Measurements from ENCODE around the gene CEMP1. TPM values are rescaled to one million over a fixed set of nuclear protein-coding genes. Genes with fewer than 3 reads are reported as not detected.
"Not testable (repeated sequence)": the region's sequence is repeated elsewhere in the genome, so short reads cannot be mapped to it uniquely, and the experiment has no call there.

CEMP1 gene, protein sequence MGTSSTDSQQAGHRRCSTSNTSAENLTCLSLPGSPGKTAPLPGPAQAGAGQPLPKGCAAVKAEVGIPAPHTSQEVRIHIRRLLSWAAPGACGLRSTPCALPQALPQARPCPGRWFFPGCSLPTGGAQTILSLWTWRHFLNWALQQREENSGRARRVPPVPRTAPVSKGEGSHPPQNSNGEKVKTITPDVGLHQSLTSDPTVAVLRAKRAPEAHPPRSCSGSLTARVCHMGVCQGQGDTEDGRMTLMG
- total RNA-seq, result 1 to 10 TPM in 1 of 3 donors, under 1 TPM in 1, not detected in 1; 0.89 to 1.2 TPM
- long read RNA-seq, donor 1, result 0 reads
- long read RNA-seq, donor 2, result 0 reads

DNA sequence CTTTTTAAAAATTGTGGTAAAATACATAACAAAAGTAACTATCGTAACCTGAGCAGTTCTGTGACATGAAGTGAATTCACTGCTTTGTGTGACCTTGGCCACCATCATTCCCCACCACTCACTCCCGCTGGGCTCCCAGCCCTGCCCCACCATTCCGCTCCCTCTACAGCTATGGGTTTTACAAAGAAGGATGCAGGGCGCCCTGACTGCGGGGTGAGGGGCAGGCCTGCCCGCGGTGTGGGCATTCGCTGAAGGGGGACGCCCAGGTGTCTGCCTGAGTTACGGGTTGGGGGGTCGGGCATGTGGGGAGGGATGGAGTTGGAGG, at the start of gene CEMP1:
CEMP1 (minus strand) TSS at position 38 of the 325 bp plus-strand sequence. CDS start 335 bp downstream, outside the sequence.
- DNase-seq, result no peak
- H3K4me1 ChIP-seq (ENCODE audit: low read depth), result peaks cover 3% of the 10 kb centered on the region
- intact Hi-C loops (cut with DNase I, micrococcal nuclease), result no loop called here
- H3K36me3 ChIP-seq (ENCODE audit: low read depth), result no peaks in the 10 kb centered on the region
- TF ChIP-seq, protein P1, sequence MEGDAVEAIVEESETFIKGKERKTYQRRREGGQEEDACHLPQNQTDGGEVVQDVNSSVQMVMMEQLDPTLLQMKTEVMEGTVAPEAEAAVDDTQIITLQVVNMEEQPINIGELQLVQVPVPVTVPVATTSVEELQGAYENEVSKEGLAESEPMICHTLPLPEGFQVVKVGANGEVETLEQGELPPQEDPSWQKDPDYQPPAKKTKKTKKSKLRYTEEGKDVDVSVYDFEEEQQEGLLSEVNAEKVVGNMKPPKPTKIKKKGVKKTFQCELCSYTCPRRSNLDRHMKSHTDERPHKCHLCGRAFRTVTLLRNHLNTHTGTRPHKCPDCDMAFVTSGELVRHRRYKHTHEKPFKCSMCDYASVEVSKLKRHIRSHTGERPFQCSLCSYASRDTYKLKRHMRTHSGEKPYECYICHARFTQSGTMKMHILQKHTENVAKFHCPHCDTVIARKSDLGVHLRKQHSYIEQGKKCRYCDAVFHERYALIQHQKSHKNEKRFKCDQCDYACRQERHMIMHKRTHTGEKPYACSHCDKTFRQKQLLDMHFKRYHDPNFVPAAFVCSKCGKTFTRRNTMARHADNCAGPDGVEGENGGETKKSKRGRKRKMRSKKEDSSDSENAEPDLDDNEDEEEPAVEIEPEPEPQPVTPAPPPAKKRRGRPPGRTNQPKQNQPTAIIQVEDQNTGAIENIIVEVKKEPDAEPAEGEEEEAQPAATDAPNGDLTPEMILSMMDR (IDR thresholded peaks at IDR 0.05), result no peak
- H3K4me3 ChIP-seq, result peak within 1 kb of the TSS; percentile 19
- H3K9me3 ChIP-seq, result no peaks in the 10 kb centered on the region
- ATAC-seq, result peak; percentile 3

DNA sequence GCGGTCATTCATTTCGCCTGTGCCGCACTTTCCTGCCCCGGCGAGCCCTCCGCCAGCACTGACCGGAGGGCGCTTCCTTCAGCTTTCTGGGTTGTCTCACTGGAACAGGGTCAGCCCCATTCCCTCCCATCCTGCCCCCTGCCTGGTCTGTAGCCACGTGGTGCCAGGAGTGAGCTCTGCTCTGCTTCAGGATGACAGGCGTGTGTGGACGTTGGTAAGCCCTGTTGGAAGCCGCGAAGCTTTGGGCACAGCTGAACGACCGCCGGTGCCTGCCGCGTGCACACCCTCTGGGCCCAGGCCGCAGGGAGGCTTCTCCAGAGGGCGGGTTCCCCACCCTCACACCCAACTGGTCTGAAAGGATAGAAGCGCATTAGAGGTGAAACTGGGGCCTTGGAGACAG, 49.6 kb upstream of the CEMP1 start:
- H3K36me3 ChIP-seq (ENCODE audit: low read depth); H3K4me1 ChIP-seq (ENCODE audit: low read depth); H3K9me3 ChIP-seq; DNase-seq; intact Hi-C loops (cut with DNase I, micrococcal nuclease); H3K4me3 ChIP-seq; ATAC-seq: not testable (repeated sequence)

DNA sequence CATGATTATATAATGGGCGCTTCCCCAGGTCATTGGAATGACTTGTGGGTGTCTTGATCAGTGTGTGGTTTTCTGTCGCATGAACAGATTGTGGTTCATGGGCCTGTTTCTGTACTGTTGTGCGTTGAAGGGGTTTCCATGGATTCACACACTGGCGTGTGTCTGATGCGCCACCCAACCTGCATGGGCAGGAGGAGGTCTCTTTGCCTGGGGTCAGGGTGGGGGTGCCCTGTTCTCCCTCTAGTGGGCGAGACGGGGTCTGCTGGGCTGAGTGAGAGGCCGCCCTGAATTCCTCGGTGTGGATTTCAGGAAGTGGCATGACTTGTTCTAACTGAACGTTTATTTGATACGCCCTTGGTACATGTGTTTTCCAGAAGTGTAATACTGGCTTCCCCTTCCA, 48.9 kb upstream of the CEMP1 start:
- peak; percentile 21 for ATAC-seq

DNA sequence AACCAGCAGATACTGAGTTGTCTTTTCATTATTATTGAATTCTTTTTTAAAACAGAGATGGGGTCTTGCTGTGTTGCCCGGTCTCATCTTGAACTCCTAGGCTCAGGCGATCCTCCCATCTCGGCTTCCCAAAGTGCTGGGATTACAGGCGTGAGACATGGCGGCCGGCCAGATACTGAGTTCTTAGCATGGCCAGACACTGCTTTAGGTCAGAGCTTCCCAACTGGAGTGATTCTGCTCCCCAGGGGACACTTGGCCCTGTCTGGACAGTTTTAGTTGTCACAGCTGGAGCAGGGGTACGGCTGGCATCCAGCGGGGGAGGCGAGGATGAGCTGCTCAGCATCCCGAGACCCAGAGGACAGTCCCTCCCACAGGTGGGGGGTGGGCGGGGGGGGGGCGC, 47.7 kb upstream of the CEMP1 start:
- ATAC-seq; DNase-seq; H3K4me1 ChIP-seq (ENCODE audit: low read depth); intact Hi-C loops (cut with DNase I, micrococcal nuclease); H3K36me3 ChIP-seq (ENCODE audit: low read depth); H3K4me3 ChIP-seq; H3K9me3 ChIP-seq: not testable (repeated sequence)

More for the DNA sequence above, 48.9 kb upstream of the CEMP1 start:
- H3K4me1 ChIP-seq (ENCODE audit: low read depth); H3K9me3 ChIP-seq; H3K36me3 ChIP-seq (ENCODE audit: low read depth); H3K4me3 ChIP-seq; DNase-seq; intact Hi-C loops (cut with DNase I, micrococcal nuclease): not testable (repeated sequence)

DNA sequence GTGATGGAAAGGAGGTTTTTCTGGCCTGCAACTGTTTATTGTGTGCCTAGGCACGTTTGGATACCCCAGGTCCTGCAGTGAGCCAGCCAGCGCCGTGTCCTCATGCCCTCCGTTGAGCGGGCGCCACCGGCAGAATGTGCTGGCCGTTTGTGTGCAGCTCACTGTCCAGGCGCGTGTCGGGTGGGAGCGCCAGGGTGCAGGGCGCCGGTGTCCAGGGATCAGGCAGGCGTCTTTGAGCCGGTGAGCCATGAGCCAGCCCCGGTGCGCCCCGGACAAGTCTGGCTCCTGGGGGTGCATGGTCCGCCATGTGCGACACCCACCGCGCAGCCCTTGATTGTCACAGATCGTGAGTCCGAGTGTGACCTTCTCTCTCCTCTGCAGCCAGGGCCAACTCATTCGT, 45.8 kb upstream of the CEMP1 start:
- ATAC-seq; H3K4me1 ChIP-seq (ENCODE audit: low read depth); intact Hi-C loops (cut with DNase I, micrococcal nuclease); DNase-seq; H3K36me3 ChIP-seq (ENCODE audit: low read depth); H3K4me3 ChIP-seq; H3K9me3 ChIP-seq: not testable (repeated sequence)

DNA sequence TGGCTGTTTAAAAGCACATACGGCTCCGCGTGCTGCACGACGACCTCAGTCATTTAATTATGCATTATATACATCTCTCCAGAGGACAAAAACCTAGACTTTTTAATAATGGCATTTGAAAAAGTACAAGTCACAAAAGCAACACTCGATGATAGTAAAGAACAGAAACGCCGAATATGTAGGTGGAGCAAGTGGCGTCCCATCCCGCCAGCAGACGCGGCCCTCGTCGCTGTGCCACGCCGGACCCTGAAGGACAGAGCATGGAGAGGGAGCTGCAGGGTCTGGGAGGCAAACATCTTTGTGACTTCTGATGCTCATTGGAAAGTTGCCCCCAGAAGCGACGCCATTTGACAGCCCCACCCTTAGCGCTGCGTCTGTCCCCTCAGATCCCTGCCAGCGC, 44.6 kb upstream of the CEMP1 start:
- H3K9me3 ChIP-seq; intact Hi-C loops (cut with DNase I, micrococcal nuclease); ATAC-seq; H3K4me3 ChIP-seq; H3K4me1 ChIP-seq (ENCODE audit: low read depth); DNase-seq; H3K36me3 ChIP-seq (ENCODE audit: low read depth): not testable (repeated sequence)

DNA sequence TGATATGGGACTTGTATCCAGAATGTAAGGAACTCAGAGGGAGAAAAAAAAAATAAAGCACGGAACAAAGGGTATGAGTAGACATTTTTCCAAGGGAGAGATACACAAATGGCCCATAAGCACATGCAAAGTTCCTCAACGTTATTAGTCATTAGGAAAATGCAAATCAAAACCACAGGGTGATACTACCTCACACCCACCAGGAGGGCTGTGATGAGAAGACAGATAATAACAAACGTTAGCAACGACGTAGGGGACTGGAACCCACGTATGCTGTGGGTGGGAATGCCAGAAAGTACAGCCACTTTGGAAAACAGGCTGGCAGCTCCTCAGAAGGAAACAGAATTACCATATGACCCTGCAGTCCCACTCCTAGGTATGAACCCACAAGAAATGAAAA, 41.5 kb upstream of the CEMP1 start:
- H3K4me3 ChIP-seq; H3K9me3 ChIP-seq; ATAC-seq; H3K4me1 ChIP-seq (ENCODE audit: low read depth); H3K36me3 ChIP-seq (ENCODE audit: low read depth); DNase-seq; intact Hi-C loops (cut with DNase I, micrococcal nuclease): not testable (repeated sequence)

DNA sequence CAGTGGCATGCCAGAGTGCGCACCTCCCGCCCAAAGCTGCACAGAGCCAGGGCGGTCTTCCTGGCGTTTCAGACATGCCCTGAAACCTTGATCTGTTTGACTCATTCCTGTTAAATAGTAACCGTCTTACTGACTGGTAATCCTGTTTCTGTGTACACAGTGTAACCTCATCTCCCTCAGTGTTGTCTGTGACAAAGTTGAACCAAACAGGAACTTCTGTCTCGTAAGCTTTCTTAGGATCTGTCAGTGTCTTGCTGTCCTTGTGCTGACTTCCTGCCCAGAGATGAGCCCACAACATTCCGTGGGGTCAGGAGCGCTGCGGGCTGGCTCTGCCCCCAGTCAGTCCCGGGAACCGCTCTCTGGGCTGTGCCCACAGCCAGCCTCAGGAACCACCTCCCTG, 37.4 kb upstream of the CEMP1 start:
- H3K4me1 ChIP-seq (ENCODE audit: low read depth); intact Hi-C loops (cut with DNase I, micrococcal nuclease); DNase-seq; H3K9me3 ChIP-seq; H3K4me3 ChIP-seq; H3K36me3 ChIP-seq (ENCODE audit: low read depth): not testable (repeated sequence)
- peak; percentile 92 for ATAC-seq

DNA sequence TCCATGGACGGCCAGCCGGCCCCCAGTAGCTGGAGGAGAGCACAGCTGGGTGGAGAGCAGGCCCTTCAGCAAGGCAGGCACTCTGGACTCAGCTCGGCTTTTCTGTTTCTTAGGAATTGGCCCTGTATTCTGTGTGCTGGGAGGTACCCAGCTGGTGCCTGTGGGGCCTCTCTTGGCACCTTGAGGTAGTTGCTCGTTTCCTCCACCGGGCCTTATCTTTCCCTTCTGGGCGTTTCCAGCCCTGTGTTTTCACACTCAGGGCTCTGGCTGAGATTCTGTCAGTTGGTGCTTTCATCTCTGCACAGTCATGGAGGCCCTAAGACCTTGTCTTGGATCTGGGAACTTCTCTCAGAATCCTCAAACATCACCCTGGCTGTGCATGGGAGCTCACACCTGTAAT, 36.3 kb upstream of the CEMP1 start:
- H3K36me3 ChIP-seq (ENCODE audit: low read depth); DNase-seq; H3K4me3 ChIP-seq; H3K9me3 ChIP-seq; intact Hi-C loops (cut with DNase I, micrococcal nuclease); H3K4me1 ChIP-seq (ENCODE audit: low read depth): not testable (repeated sequence)
- peak; percentile 81 for ATAC-seq

DNA sequence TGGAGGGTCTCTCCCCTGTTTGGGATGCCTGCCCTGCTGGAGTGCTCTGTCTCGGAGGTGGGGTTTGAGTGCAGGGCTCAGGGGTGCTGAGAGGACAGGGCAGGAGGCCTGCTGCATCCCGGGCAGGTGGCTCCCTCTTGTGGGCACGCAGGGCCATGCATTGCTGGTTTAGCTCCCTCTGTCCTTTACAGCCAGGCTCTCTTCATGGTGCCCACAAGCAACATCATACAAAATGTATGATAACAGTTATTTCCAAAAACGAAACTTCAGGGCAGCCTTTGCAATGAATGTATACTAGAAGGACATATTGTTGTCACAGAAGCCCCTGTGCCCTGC, 29.6 kb upstream of the CEMP1 start:
- H3K4me1 ChIP-seq (ENCODE audit: low read depth); H3K4me3 ChIP-seq; H3K36me3 ChIP-seq (ENCODE audit: low read depth); intact Hi-C loops (cut with DNase I, micrococcal nuclease); H3K9me3 ChIP-seq: not testable (repeated sequence)
- TF ChIP-seq, protein P1 (IDR thresholded peaks at IDR 0.05), result peak; percentile 29
- ATAC-seq (peak; percentile 96), DNase-seq (peak; percentile 78 to 87 (median 82))

DNA sequence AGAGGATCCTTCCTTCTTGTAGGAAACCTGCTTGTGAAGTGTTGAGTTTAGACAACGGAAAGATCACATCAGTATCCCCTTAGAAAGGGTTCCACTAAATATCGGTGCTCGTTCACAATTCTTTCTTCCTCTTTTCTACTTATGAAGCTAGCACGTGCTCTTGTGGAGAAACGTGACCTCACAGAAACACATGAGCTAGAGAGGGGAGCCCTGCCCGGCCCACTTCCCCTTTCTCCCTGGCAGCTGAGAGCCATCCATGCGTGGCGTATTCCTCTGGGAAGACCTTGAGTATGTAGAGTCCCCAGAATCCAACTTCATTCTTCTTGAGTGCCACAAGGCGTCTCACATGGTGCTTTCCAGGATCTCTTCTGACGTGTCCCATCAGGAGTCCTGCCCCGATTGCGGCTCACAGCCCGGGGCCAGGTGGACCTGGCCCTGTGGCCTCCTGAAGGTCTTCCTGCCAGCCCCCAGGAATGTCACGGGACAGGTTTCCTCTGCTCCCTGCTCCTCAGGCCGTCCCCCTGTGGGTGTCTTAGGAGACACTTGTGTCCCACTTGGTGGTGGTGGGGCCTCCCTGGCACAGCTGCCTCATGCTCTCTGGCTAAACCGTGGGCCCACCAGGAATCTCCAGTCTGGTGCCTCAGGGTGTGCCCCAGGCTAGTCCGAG, 29.1 kb upstream of the CEMP1 start:
- DNase-seq; H3K9me3 ChIP-seq; H3K4me1 ChIP-seq (ENCODE audit: low read depth); H3K4me3 ChIP-seq; intact Hi-C loops (cut with DNase I, micrococcal nuclease); H3K36me3 ChIP-seq (ENCODE audit: low read depth): not testable (repeated sequence)
- peak; percentile 42 for ATAC-seq

DNA sequence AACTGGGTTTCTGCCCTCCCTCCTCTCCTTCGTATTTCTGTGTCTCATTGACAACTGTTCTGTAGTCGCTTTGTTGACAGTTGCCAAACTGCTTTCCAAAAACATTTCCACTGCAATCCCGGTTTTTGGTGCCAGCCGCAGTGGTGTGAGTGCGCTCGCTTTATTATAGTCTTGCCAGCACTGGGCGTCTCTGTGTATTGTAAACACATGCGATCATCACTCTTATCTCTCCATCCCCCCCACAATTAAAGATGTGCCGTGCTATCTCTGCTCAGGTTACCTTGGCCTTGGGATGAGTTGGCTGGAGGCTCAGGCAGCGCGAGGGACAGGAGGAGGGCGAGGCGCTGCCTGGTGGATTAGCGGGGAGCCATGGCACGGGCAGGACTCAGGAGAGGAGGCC, 25.9 kb upstream of the CEMP1 start:
- ATAC-seq, result not testable (repeated sequence)

More for the DNA sequence above, 25.9 kb upstream of the CEMP1 start:
- H3K4me3 ChIP-seq; H3K9me3 ChIP-seq; H3K4me1 ChIP-seq (ENCODE audit: low read depth); intact Hi-C loops (cut with DNase I, micrococcal nuclease); H3K36me3 ChIP-seq (ENCODE audit: low read depth); DNase-seq: not testable (repeated sequence)

Measured in mucosa of descending colon (tissue), 3 donors.